NCI-H82 treated with DMSO at 0.1 percent for 48 hours (cell line): ENCODE results near the gene CYSTM1.
"Not testable (repeated sequence)": the region's sequence is repeated elsewhere in the genome, so short reads cannot be mapped to it uniquely, and the experiment has no call there.

ENCODE experiments used
- DNase-seq: peaks from one replicate; lab custom pipeline; 2025; ENCODE audit not compliant: unreplicated experiment; lab: John Stamatoyannopoulos, UW

Gene CYSTM1

GRCh38 chr5:140175367-140176030 lies 511 bp downstream of the CYSTM1 start:
- DNase-seq, result peak; percentile 26

GRCh38 chr5:140176031-140176387 lies 1.0 kb downstream of the CYSTM1 start:
- no peak for DNase-seq

GRCh38 chr5:140178086-140178410 lies 3.1 kb downstream of the CYSTM1 start:
- no peak for DNase-seq

- DNase-seq, result no peak
Measured at GRCh38 chr5:140178482-140179116, 3.6 kb downstream of the CYSTM1 start.

GRCh38 chr5:140181002-140181483 lies 6.1 kb downstream of the CYSTM1 start:
- DNase-seq, result no peak

- no peak for DNase-seq
Measured at GRCh38 chr5:140181525-140181924, 6.5 kb downstream of the CYSTM1 start.

- DNase-seq, result no peak
Measured at GRCh38 chr5:140182075-140182711, 7.2 kb downstream of the CYSTM1 start.

GRCh38 chr5:140182803-140183367 lies 7.9 kb downstream of the CYSTM1 start:
- DNase-seq, result no peak

GRCh38 chr5:140185409-140185808 lies 10.4 kb downstream of the CYSTM1 start:
- DNase-seq, result no peak

- no peak for DNase-seq
Measured at GRCh38 chr5:140186267-140186671, 11.3 kb downstream of the CYSTM1 start.

GRCh38 chr5:140189253-140189652 lies 14.3 kb downstream of the CYSTM1 start:
- DNase-seq, result no peak

GRCh38 chr5:140189977-140190871 lies 15.2 kb downstream of the CYSTM1 start:
- DNase-seq, result no peak

- DNase-seq, result no peak
Measured at GRCh38 chr5:140190872-140191218, 15.9 kb downstream of the CYSTM1 start.

- DNase-seq, result no peak
Measured at GRCh38 chr5:140192715-140193430, 17.9 kb downstream of the CYSTM1 start.

- DNase-seq, result no peak
Measured at GRCh38 chr5:140194662-140195061, 19.7 kb downstream of the CYSTM1 start.

- DNase-seq, result no peak
Measured at GRCh38 chr5:140196115-140196814, 21.3 kb downstream of the CYSTM1 start.

GRCh38 chr5:140197023-140197422 lies 22.0 kb downstream of the CYSTM1 start:
- DNase-seq, result no peak

GRCh38 chr5:140198915-140199314 lies 23.9 kb downstream of the CYSTM1 start:
- not testable (repeated sequence) for DNase-seq

GRCh38 chr5:140202078-140202477 lies 27.1 kb downstream of the CYSTM1 start:
- no peak for DNase-seq

GRCh38 chr5:140202610-140203009 lies 27.6 kb downstream of the CYSTM1 start:
- DNase-seq, result no peak
